Measurements from ENCODE around the gene SLC30A1. TPM values are rescaled to one million over a fixed set of nuclear protein-coding genes. Genes with fewer than 3 reads are reported as not detected.

Gene SLC30A1
- total RNA-seq, 1 donor from 2014 or later = 19.8 TPM

DNA sequence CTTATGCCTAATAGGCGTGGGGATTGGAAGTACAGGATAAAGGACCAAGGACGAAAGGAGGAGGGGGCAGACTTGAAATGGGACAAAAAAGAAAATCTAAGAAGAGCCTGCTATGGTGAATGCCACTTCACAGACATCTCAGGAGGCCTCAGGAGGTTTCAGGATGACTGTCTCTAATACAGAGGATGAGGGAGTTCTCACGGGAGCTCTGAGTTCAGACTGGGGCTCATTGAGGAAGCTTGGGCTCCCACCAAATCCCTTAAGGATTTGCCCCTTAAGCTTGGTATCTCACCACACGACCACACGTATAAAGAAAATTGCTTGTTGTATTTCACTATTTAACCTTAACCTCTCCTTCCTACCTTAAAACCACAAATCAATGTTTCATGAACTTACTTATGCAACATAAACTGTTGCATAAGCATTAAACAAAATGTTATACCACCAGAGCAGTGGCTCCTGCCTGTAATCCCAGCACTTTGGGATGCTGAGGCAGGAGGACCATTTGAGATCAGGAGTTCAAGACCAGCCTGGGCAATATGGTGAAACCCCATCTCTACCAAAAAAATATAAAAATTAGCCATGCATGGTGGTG is 12.4 kb downstream of the SLC30A1 start:
- Histone ChIP-seq H3K36me3 (ENCODE audit: control insufficient read depth, insufficient read depth, low read length) (no peaks in the 10 kb centered on the region), H3K4me3 (ENCODE audit: low read depth, low read length) (no peak overlapping the region), H3K27me3 (ENCODE audit: control insufficient read depth, insufficient read depth, low read length) (no peaks in the 10 kb centered on the region)
- TF ChIP-seq, protein P1, sequence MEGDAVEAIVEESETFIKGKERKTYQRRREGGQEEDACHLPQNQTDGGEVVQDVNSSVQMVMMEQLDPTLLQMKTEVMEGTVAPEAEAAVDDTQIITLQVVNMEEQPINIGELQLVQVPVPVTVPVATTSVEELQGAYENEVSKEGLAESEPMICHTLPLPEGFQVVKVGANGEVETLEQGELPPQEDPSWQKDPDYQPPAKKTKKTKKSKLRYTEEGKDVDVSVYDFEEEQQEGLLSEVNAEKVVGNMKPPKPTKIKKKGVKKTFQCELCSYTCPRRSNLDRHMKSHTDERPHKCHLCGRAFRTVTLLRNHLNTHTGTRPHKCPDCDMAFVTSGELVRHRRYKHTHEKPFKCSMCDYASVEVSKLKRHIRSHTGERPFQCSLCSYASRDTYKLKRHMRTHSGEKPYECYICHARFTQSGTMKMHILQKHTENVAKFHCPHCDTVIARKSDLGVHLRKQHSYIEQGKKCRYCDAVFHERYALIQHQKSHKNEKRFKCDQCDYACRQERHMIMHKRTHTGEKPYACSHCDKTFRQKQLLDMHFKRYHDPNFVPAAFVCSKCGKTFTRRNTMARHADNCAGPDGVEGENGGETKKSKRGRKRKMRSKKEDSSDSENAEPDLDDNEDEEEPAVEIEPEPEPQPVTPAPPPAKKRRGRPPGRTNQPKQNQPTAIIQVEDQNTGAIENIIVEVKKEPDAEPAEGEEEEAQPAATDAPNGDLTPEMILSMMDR (IDR thresholded peaks at IDR 0.05; ENCODE audit: insufficient read depth, low read length, poor library complexity, severe bottlenecking) = no peak
- DNase-seq (ENCODE audit: low read depth) = no peak

GRCh38 chr1:211564084-211564483 is 14.9 kb downstream of the SLC30A1 start:
- TF ChIP-seq, protein P1 (IDR thresholded peaks at IDR 0.05; ENCODE audit: insufficient read depth, low read length, poor library complexity, severe bottlenecking) = no peak

GRCh38 chr1:211559222-211560010 is 19.5 kb downstream of the SLC30A1 start:
- Histone ChIP-seq H3K36me3 (ENCODE audit: control insufficient read depth, insufficient read depth, low read length) (no peaks in the 10 kb centered on the region), H3K4me3 (ENCODE audit: low read depth, low read length) (no peak overlapping the region), H3K27me3 (ENCODE audit: control insufficient read depth, insufficient read depth, low read length) (no peaks in the 10 kb centered on the region)
- DNase-seq (ENCODE audit: low read depth) = no peak
- TF ChIP-seq, protein P1 (IDR thresholded peaks at IDR 0.05; ENCODE audit: insufficient read depth, low read length, poor library complexity, severe bottlenecking) = no peak

More at GRCh38 chr1:211564084-211564483, 14.9 kb downstream of the SLC30A1 start:
- no peak for DNase-seq (ENCODE audit: low read depth)
- H3K4me3 ChIP-seq (ENCODE audit: low read depth, low read length) = no peak overlapping the region
- no peaks in the 10 kb centered on the region for H3K36me3 ChIP-seq (ENCODE audit: control insufficient read depth, insufficient read depth, low read length)
- H3K27me3 ChIP-seq (ENCODE audit: control insufficient read depth, insufficient read depth, low read length) = no peaks in the 10 kb centered on the region

DNA sequence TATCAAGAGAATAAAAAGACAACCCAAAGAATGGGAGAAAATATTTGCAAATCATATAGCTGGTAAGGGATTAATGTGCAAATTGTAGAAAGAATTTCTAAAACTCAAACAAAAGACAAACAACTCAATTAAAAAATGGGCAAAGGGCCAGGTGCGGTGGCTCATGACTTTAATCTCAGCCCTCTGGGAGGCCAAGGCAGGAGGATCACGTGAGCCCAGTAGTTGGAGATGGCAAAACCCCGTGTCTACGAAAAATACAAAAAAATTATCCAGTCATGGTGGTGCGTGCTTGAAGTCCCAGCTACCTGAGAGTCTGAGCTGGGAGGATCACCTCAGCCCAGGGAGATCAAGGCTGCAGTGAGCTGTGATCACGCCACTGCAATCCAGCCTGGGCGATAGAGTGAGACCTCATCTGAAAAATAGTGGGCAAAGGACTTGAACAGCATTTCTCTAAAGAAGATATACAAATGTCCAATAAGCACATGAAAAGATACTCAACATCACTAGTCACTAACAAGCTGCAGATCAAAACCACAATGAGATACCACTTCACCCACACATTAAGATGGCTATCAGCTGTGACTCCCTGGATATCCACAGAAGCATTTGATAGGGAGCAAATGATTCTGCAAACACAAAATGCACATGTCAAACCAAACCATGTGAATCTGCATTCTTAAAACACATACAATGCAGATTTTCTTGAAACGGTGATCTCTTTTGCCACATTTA is 20.9 kb downstream of the SLC30A1 start:
- Histone ChIP-seq H3K4me3 (ENCODE audit: low read depth, low read length) (no peak overlapping the region), H3K27me3 (ENCODE audit: control insufficient read depth, insufficient read depth, low read length) (no peaks in the 10 kb centered on the region), H3K36me3 (ENCODE audit: control insufficient read depth, insufficient read depth, low read length) (no peaks in the 10 kb centered on the region)
- TF ChIP-seq, protein P1 (IDR thresholded peaks at IDR 0.05; ENCODE audit: insufficient read depth, low read length, poor library complexity, severe bottlenecking) = no peak
- no peak for DNase-seq (ENCODE audit: low read depth)

DNA sequence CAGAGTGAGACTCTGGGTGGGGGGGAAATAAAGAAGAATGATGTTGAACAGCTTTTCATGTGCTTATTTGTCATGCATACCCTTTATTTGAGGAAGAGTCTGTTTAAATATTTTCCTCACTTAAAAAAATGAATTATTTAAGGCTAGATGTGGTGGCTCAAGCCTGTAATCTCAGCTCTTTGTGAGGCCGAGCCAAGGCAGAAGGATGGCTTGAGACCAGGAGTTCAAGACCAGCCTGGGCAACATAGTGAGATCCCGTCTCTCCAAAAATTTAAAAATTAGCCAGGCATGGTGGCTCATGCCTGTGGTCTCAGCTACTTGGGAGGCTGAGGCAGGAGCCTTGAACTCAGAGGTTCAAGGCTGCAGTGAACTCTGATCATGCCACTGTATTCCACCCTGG is 25.4 kb downstream of the SLC30A1 start:
- TF ChIP-seq, protein P1 (IDR thresholded peaks at IDR 0.05; ENCODE audit: insufficient read depth, low read length, poor library complexity, severe bottlenecking) = no peak
- no peaks in the 10 kb centered on the region for H3K27me3 ChIP-seq (ENCODE audit: control insufficient read depth, insufficient read depth, low read length)
- no peak overlapping the region for H3K4me3 ChIP-seq (ENCODE audit: low read depth, low read length)
- H3K36me3 ChIP-seq (ENCODE audit: control insufficient read depth, insufficient read depth, low read length) = no peaks in the 10 kb centered on the region
- no peak for DNase-seq (ENCODE audit: low read depth)

Measured in kidney epithelial cell (primary cell).